Keratinocyte (primary cell): Measurements from ENCODE around the gene KIFAP3. TPM values are rescaled to one million over a fixed set of nuclear protein-coding genes. Genes with fewer than 3 reads are reported as not detected.

Source experiments
- DNase-seq: peaks from one replicate; pipeline ENCODE4 v3.0.0-alpha.2; 2011; ENCODE audit warnings: low read depth, missing footprints, low spot score
- FAIRE-seq: peaks from 2 replicates; lab custom pipeline; 2011; peaks lifted over from hg19 to GRCh38; lab: Jason Lieb, UNC
- H2AFZ ChIP-seq: 2 replicates; pipeline ENCODE4 v1.6.0; 2012; ENCODE audit warnings: low read length, control low read depth, inconsistent platforms; ENCODE audit not compliant: control insufficient read depth
- H3K27ac ChIP-seq: 2 replicates; pipeline ENCODE4 v1.5.1; 2011; ENCODE audit warnings: low read length; ENCODE audit not compliant: control insufficient read depth, insufficient read depth
- H3K27me3 ChIP-seq: 3 replicates; pipeline ENCODE4 v1.6.0; 2011; ENCODE audit warnings: low read length; ENCODE audit not compliant: control insufficient read depth, insufficient read depth; ENCODE audit errors: extremely low read depth
- H3K36me3 ChIP-seq, 2 experiments: 2 replicates in 1 of 2; 3 replicates in 1 of 2; pipeline ENCODE4 v1.5.1; 2011; ENCODE audit warnings: low read length in 2 of 2, mild to moderate bottlenecking in 1 of 2; ENCODE audit not compliant: control insufficient read depth in 2 of 2, insufficient read depth in 2 of 2; ENCODE audit errors: extremely low read depth in 1 of 2
- H3K4me1 ChIP-seq: 3 replicates; pipeline ENCODE4 v1.5.1; 2011; ENCODE audit warnings: low read length; ENCODE audit not compliant: control insufficient read depth, insufficient read depth; ENCODE audit errors: extremely low read depth
- H3K4me2 ChIP-seq: 3 replicates; pipeline ENCODE4 v1.6.0; 2011; ENCODE audit warnings: low read depth, low read length; ENCODE audit not compliant: control insufficient read depth, insufficient read depth; ENCODE audit errors: extremely low read depth
- H3K4me3 ChIP-seq, 3 experiments: fragments of 200-600 bp in 1 of 3; sonication (generic) in 1 of 3; 2 replicates in 2 of 3; 3 replicates in 1 of 3; pipeline ENCODE4 v1.5.1; 2011 to 2016; ENCODE audit warnings: low read length in 3 of 3, mild to moderate bottlenecking in 3 of 3, control low read depth in 2 of 3, inconsistent platforms in 1 of 3, low read depth in 1 of 3, mixed read lengths in 1 of 3, mixed run types in 1 of 3, moderate library complexity in 1 of 3; ENCODE audit not compliant: control insufficient read depth in 2 of 3, insufficient read depth in 2 of 3; ENCODE audit errors: extremely low read depth in 1 of 3
- H3K79me2 ChIP-seq: 2 replicates; pipeline ENCODE4 v1.6.0; 2012; ENCODE audit warnings: low read length; ENCODE audit not compliant: control insufficient read depth, insufficient read depth
- H3K9ac ChIP-seq: 3 replicates; pipeline ENCODE4 v1.6.0; 2011; ENCODE audit warnings: low read length; ENCODE audit not compliant: control insufficient read depth, insufficient read depth; ENCODE audit errors: extremely low read depth
- H3K9me1 ChIP-seq: 3 replicates; pipeline ENCODE4 v1.6.0; 2011; ENCODE audit warnings: low read length; ENCODE audit not compliant: control insufficient read depth, insufficient read depth; ENCODE audit errors: extremely low read depth
- H3K9me3 ChIP-seq: 2 replicates; pipeline ENCODE4 v1.5.1; 2012; ENCODE audit warnings: low read depth, low read length; ENCODE audit not compliant: control insufficient read depth
- H4K20me1 ChIP-seq: 3 replicates; pipeline ENCODE4 v1.6.0; 2011; ENCODE audit warnings: low read length; ENCODE audit not compliant: control insufficient read depth, insufficient read depth; ENCODE audit errors: extremely low read depth
- EZH2 ChIP-seq: IDR thresholded peaks from one replicate; pipeline ENCODE4 v1.6.1; 2012; ENCODE audit warnings: inconsistent platforms, mild to moderate bottlenecking, low read length, moderate library complexity
- dilution Hi-C: fragments of 300-500 bp; cut with MboI; formaldehyde crosslinking; loops from one replicate; pipeline ENCODE4 v1.7.0; 2020; ENCODE audit warnings: low sequenced_read_pairs; ENCODE audit not compliant: extremely low pct_ligation_motif_present
- polyA plus RNA-seq, 5 experiments: library from polyadenylated mRNA; depleted of rRNA in 3 of 5; stranded (reverse) in 3 of 5; stranded (forward) in 1 of 5; unstranded in 1 of 5; fragments of >200 nt; gene quantifications; 1 replicate in 1 of 5; 2 replicates in 3 of 5; 3 replicates in 1 of 5; pipeline versions ENCODE4 v1.2.1 to v1.2.3, GENCODE V29; 2011 to 2012; ENCODE audit warnings: missing spikeins in 2 of 5, low read depth in 1 of 5, low replicate concordance in 1 of 5
- TF ChIP-seq, protein P1 (sequence below), 3 experiments: IDR thresholded peaks in 1 of 3; conservative IDR thresholded peaks in 1 of 3; optimal IDR thresholded peaks in 1 of 3; 2 replicates in 2 of 3; 3 replicates in 1 of 3; pipeline versions ENCODE3 to v1.5.1; 2011; ENCODE audit warnings: low read length in 3 of 3, mild to moderate bottlenecking in 3 of 3, moderate library complexity in 2 of 3, control low read depth in 1 of 3, inconsistent platforms in 1 of 3; ENCODE audit not compliant: insufficient read depth in 2 of 3; ENCODE audit errors: extremely low read depth in 1 of 3

The KIFAP3 gene
- polyA plus RNA-seq, 1 donor (not counting 4 experiments of a cell fraction or from before 2014, with no cell fraction given) = 25.2 TPM

DNA sequence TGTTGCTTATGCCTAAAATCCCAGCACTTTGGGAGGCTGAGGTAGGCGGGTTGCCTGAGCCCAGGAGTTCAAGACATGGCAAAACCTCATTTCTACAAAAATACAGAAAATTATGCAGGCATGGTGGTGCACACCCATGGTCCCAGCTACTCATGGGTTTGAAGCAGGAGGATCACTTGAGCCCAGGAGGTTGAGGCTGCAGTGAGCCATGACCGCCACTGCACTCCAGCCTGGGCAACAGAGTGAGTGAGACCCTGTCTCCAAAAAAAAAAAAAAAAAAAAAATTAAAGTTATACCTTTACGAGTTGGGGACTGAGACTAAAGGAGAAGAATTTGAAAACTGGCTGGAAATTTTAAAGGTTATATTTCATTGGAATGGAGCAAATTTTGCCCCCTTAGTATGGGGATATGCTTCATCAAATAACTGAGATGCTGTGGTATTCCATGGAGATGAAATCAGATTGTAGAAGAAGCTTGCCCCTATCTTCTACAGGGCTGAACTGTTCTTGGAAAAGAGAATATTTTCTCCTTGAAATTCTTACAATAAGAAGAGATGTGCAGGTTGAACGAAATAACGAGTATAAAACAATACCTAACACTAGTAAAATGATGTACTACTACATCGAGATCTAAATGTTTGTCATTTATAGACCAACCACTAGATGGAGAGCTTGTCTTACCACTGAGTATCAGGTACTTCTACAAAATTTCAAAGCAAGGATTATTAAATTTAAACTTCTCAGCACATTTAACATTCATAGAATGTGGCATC, 145.9 kb downstream of the KIFAP3 start:
- H3K9me3 ChIP-seq = no peaks in the 10 kb centered on the region
- dilution Hi-C loops = no loop called here

DNA sequence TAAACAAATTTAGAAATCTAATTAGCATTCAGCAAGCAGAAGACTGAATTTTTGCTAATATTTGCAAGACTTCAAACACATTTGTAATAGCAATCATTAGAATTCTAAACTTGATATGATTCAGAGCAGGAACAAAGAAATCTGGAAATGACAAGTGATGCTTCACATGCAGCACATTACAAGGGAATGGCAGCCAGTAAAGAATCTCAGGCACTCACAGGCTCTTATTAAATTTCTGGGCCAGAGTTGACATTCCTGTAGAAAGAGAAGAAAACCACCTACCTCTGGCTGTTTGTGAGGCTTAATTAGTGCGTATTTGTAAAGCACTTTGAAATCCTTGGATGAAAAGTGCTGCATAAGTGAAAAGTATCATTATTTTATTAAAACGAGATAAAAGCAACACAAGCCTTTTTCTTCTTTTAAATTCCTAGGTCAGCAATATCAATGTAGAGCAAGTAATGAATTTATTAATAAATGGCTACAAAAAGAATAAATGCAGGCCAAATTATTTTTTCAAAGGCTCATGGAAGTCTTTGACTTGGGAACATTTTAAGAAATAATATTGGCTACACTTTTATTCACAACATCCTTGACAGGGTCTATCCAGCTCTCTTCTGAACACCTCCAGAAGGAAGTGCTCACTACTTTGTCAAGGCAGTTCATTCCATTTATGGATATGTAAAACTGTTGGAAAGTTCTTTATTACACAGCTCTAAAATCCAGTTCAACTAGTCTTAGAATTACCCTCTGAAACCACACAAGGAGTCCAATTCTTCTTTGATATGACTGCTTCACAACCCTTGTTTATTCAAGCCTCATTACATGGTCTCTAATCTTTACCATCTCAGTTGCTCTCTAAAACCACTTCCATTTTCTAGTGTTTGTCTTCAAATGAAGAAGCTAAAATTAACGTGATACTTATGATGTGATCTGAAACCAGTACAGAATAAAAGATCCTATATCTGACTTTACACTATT, 148.7 kb downstream of the KIFAP3 start:
- Histone ChIP-seq H3K4me1 (no peaks in the 10 kb centered on the region), H2AFZ (no peak overlapping the region), H3K4me3 (no peak overlapping the region), H3K27ac (no peak overlapping the region), H3K9me3 (no peaks in the 10 kb centered on the region), H3K36me3 (no peaks in the 10 kb centered on the region), H4K20me1 (no peaks in the 10 kb centered on the region), H3K9me1 (no peaks in the 10 kb centered on the region), H3K27me3 (no peaks in the 10 kb centered on the region), H3K9ac (no peak overlapping the region), H3K4me2 (no peak overlapping the region), H3K79me2 (no peaks in the 10 kb centered on the region)
- DNase-seq (no peak), FAIRE-seq (no peak)
- dilution Hi-C loops = no loop called here
- no peak for TF ChIP-seq EZH2
- TF ChIP-seq, protein P1, sequence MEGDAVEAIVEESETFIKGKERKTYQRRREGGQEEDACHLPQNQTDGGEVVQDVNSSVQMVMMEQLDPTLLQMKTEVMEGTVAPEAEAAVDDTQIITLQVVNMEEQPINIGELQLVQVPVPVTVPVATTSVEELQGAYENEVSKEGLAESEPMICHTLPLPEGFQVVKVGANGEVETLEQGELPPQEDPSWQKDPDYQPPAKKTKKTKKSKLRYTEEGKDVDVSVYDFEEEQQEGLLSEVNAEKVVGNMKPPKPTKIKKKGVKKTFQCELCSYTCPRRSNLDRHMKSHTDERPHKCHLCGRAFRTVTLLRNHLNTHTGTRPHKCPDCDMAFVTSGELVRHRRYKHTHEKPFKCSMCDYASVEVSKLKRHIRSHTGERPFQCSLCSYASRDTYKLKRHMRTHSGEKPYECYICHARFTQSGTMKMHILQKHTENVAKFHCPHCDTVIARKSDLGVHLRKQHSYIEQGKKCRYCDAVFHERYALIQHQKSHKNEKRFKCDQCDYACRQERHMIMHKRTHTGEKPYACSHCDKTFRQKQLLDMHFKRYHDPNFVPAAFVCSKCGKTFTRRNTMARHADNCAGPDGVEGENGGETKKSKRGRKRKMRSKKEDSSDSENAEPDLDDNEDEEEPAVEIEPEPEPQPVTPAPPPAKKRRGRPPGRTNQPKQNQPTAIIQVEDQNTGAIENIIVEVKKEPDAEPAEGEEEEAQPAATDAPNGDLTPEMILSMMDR (optimal IDR thresholded peaks at IDR 0.05 in 1 of 3, IDR thresholded peaks at IDR 0.05 in 1 of 3, conservative IDR thresholded peaks at IDR 0.05 in 1 of 3; ENCODE audit: extremely low read depth in 1 of 3, insufficient read depth in 2 of 3, low read length in 3 of 3) = no peak

More for the DNA sequence above, 145.9 kb downstream of the KIFAP3 start:
- Histone ChIP-seq H4K20me1 (no peaks in the 10 kb centered on the region), H3K4me2 (no peak overlapping the region), H3K4me3 (no peak overlapping the region), H3K36me3 (no peaks in the 10 kb centered on the region), H2AFZ (no peak overlapping the region), H3K9me1 (no peaks in the 10 kb centered on the region), H3K27me3 (no peaks in the 10 kb centered on the region), H3K79me2 (no peaks in the 10 kb centered on the region), H3K9ac (no peak overlapping the region), H3K4me1 (no peaks in the 10 kb centered on the region), H3K27ac (no peak overlapping the region)
- TF ChIP-seq, protein P1 (optimal IDR thresholded peaks at IDR 0.05 in 1 of 3, IDR thresholded peaks at IDR 0.05 in 1 of 3, conservative IDR thresholded peaks at IDR 0.05 in 1 of 3; ENCODE audit: extremely low read depth in 1 of 3, insufficient read depth in 2 of 3, low read length in 3 of 3) = peak in 2 of 3 experiments; percentile 51 to 60
- no peak for TF ChIP-seq EZH2
- DNase-seq (no peak), FAIRE-seq (peak; percentile 59)
